AG09319 (cell line): ENCODE results near the gene LIMK2.
"Not testable (repeated sequence)": the region's sequence is repeated elsewhere in the genome, so short reads cannot be mapped to it uniquely, and the experiment has no call there.

Source experiments
- DNase-seq: peaks from one replicate; pipeline ENCODE4 v3.0.0-alpha.2; 2010; ENCODE audit warnings: low read depth; ENCODE audit errors: extremely low read depth
- TF ChIP-seq, protein P1 (sequence below): IDR thresholded peaks from 2 replicates; pipeline ENCODE4 v1.5.1; 2011; ENCODE audit warnings: low read depth, mild to moderate bottlenecking, inconsistent platforms, low read length, moderate library complexity

Gene LIMK2

DNA sequence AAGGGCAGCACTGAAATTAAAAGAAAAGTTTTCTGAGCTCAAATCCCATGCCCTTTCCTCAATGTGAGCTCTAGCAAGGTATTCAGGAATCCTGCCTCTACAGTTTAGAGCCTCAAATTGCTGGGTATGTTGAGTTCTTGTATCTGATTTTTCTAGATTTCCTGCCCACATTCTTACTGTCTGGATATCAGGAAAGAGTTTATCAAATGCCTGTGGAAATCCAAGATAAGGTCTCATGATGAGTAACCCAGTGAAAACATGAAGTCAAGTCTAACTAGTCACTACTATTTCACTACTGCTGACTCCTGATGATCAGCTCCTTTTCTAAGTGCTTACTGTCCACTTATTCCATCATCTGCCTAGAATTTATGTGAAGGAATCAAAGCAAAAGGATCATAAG lies 29.8 kb downstream of the LIMK2 start:
- DNase-seq = no peak

DNA sequence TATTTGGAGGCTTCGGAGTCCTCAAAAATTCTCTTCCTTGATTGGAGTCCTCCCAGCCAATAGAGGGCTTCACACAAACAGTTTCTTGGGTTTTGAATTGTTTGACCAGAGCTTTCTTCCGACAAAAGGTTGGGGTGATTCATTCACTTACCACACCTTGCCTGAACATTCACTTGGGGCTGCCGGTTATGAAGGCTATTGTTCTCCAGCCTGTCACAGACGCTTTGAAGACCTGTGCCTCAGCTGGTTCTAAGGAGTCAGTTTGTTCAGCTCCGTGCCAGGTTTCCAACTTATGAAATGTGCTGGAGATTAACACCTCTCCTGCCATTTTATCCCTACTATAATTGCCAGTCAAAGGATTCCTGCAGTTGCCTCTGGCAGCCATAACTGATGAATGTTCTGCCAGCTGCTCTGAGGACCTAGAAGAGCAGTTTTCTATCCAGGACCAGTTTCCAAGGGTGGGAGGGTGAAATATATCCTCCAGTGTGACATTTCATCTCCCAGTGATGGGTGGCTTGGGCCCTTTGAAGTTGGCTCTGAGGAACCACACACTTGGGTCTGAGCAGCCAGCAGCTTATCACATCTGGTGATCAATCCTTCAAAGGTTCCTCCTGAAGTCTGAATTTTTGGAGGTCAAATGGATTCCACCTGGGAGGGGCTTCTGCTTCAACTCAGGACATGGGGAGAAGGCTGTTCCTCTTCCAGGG lies 31.4 kb downstream of the LIMK2 start:
- DNase-seq = no peak
- TF ChIP-seq, protein P1, sequence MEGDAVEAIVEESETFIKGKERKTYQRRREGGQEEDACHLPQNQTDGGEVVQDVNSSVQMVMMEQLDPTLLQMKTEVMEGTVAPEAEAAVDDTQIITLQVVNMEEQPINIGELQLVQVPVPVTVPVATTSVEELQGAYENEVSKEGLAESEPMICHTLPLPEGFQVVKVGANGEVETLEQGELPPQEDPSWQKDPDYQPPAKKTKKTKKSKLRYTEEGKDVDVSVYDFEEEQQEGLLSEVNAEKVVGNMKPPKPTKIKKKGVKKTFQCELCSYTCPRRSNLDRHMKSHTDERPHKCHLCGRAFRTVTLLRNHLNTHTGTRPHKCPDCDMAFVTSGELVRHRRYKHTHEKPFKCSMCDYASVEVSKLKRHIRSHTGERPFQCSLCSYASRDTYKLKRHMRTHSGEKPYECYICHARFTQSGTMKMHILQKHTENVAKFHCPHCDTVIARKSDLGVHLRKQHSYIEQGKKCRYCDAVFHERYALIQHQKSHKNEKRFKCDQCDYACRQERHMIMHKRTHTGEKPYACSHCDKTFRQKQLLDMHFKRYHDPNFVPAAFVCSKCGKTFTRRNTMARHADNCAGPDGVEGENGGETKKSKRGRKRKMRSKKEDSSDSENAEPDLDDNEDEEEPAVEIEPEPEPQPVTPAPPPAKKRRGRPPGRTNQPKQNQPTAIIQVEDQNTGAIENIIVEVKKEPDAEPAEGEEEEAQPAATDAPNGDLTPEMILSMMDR = no peak

More for the DNA sequence above, 29.8 kb downstream of the LIMK2 start:
- TF ChIP-seq, protein P1 = peak; percentile 16

DNA sequence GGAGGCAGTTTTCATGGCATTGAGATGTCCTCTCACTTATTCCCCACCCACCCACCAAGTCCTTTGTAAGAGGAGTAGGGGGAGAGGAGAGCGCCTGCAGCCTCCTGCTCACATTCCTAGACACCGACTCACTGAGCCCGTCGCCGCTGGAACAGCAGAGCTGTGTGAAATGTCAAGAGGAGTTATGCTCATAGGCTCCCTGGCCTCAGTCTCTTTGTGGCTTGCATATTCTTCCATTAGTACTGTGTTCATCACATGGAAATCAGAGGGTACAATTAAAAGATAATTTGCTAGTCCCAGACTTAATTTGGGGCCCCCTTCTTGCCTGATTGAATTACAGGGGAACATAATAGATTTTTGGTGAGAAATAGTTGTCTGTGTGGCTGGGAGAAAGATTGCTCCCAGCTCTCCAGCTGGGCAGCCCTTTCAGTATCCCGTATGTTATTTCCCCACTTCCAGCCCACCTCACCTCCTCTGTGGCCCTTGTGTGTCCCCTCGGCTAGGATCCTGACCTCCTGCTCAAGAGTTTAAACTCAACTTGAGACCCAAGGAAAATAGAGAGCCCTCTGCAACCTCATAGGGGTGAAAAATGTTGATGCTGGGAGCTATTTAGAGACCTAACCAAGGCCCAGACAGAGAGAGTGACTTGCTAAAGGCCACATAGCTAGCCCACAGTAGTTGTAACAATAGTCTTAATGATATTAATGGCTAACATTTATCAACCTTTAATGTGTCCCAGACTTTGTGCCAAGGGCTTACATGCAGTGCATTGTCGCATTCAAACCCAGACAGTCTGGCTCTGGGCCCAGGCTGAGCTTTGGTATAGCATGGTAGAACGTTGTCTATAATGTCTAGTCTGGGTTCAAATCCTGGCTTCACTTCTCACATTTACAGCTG lies 32.2 kb downstream of the LIMK2 start:
- peak; percentile 15 for DNase-seq

DNA sequence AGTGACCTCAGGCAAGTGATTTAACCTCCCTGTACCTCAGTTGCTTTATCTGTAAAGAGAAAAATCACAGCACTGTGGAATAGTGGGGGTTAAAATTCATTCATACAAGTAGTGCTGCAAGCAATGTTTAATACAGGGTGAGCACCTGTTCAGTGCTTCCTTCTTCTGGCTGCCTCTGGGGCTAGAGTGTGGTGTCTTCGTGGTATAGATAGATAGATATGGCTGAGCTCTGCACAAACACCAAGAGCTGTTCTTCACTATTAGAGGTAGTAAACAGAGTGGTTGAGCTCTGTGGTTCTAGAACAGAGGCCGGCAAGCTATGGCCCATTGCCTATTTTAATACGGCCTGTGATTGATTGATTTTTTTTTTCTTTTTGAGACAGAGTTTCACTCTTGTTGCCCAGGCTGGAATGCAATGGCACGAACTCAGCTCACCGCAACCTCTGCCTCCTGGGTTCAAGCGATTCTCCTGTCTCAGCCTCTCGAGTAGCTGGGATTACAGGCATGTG lies 32.9 kb downstream of the LIMK2 start:
- DNase-seq = no peak
- TF ChIP-seq, protein P1 = no peak

More for the DNA sequence above, 32.2 kb downstream of the LIMK2 start:
- TF ChIP-seq, protein P1 = no peak

DNA sequence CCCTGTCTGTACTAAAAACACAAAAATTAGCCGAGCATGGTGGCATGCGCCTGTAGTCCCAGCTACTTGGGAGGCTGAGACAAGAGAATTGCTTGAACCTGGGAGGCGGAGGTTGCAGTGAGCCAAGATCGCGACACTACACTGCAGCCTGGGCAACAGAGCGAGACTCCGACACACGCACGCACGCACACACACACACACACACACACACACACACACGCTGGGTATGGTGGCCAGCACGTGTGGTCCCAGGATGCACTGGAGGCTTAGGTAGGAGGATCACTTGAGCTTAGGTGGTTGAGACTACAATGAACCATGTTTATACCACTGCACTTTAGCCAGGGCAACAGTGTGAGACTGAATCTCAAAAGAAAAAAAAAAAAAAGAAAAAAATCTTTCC lies 33.9 kb downstream of the LIMK2 start:
- DNase-seq = not testable (repeated sequence)

DNA sequence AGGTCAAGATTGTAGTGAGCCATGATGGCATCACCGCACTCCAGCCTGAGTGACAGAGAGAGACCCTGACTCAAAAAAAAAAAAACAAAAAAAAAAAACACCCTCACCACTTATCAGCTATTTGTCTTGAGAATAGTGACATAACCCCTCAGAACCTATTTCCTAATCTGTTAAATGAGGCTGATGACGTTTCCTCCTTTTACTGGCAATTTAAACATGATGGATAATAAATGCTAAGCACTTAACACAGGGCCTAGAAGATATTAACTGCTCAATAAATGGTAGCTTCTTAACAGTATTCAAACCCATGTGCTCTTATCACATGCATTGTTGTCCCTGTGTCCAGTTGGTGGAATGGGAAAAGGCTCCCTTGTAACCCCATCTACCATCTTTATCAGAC lies 34.6 kb downstream of the LIMK2 start:
- TF ChIP-seq, protein P1 = no peak
- no peak for DNase-seq

DNA sequence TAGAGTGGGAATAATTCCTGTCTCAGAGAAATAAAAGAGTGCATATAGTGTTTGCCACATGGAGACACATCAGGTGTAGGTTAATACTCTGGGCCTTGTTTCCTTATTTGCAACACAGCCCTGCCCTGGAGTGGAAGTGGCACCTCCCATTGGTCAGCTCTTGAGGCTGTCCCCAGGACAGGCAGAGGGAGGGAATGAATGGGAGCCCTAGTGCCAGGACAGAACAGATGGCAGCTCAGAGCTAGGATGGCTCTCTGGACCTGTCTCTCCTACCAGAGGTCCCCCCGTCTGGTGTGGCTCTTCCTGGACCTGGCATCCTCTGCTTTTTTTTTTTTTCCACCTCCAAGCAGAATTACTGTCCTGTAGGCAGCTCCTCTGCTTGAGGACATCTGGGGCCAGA lies 35.6 kb downstream of the LIMK2 start:
- TF ChIP-seq, protein P1 = no peak

More for the DNA sequence above, 35.6 kb downstream of the LIMK2 start:
- DNase-seq = no peak
